GM12801 (cell line): ENCODE results near the gene AKT1.

Experiments
- TF ChIP-seq, protein P1 (sequence below): IDR thresholded peaks from one replicate; pipeline ENCODE4 v1.5.1; 2011; ENCODE audit warnings: control low read depth; ENCODE audit not compliant: insufficient read length; ENCODE audit errors: extremely low read depth

Gene AKT1

DNA sequence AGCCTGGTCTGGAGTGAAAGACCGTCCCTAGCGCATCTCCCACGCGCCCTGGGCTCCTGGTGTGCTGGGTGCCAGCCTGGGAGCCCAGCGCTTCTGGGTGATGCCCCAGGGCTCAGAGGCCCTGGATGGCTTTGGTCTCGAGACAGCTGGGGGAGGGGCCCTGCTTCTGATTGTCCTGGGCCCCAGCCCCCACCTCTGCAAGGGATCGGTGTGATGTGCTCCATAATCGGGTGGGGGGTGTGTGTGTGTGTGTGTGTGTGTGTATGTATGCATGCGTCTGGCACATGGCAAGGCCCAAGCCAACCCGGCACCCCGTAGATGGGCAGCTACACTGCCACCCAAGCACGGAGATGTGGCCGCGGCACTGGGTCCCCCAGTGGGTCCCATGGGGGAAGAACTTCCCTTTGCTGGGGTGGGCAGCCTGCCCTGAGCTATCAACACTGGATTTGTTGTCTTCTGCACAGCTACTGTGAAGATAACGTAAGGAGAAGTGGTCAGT is 8.4 kb upstream of the AKT1 start:
- TF ChIP-seq, protein P1, sequence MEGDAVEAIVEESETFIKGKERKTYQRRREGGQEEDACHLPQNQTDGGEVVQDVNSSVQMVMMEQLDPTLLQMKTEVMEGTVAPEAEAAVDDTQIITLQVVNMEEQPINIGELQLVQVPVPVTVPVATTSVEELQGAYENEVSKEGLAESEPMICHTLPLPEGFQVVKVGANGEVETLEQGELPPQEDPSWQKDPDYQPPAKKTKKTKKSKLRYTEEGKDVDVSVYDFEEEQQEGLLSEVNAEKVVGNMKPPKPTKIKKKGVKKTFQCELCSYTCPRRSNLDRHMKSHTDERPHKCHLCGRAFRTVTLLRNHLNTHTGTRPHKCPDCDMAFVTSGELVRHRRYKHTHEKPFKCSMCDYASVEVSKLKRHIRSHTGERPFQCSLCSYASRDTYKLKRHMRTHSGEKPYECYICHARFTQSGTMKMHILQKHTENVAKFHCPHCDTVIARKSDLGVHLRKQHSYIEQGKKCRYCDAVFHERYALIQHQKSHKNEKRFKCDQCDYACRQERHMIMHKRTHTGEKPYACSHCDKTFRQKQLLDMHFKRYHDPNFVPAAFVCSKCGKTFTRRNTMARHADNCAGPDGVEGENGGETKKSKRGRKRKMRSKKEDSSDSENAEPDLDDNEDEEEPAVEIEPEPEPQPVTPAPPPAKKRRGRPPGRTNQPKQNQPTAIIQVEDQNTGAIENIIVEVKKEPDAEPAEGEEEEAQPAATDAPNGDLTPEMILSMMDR = no peak

DNA sequence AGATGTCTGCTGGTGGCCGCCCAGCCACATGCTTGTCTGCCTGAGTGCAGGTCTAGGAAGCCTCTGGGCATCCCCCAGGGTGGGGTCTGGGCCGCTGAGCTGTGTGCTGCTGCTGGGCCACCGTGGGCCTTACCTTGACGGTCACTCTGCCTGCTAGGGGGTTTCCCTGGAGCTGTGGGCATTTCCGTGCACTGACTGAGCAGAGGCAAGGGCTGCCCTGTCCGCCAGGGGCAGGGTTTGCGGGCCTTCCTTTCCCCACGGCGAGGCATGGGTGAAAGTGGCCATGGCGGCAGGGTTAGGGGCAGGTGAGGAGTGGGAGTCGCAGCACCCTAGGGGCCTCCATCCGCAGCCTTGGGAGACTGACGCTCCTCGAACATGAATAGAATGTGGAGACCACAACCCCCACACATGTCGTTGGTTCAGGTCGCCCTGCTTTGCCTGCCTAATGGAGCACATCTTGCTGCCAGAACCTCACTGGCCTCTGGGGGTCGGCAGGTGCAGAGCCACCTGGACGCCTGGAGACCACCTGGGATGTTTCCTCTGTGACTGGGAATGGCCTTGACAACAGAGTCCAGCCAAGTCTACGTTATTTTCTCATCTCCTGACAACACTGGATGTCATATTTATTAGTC is 7.8 kb upstream of the AKT1 start:
- TF ChIP-seq, protein P1 = no peak

DNA sequence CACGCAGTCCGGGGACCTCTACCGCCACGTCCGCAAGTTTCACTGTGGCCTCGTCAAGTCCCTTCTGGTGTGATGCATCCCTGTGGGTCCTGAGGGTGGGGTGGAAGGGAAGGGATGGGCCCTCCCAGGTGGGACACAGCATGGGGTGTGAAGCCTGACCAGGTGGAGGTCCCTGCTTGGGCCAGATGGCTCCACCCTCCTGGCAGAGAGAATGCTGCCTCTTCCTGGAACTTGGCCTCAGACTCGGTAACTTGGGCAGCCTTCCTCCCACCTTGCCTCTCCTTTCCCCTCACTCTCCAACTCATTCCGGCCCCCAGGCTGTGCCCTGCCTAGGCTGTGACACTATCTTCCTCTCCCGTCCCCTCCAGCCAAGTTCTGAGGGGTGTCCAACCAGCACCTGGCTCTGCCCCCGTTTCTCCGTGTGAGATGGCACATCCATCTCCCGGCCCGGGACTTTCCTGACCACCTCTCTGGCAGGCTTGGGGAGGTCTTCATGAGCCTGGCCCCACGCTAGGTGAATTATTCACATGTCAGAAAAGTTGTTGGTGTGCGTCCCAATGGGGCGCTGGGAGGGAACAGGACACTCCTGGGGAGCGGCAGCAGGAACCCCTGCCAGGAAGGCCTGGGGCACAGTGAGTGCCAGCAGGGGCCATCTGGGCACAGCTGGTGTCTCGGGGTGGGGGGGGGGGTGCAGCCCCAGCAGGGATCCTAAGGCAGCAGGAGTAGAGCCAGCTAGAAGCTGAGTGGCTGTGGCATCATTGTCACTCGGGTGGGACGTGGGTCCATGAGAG is 7.0 kb upstream of the AKT1 start:
- TF ChIP-seq, protein P1 = no peak

DNA sequence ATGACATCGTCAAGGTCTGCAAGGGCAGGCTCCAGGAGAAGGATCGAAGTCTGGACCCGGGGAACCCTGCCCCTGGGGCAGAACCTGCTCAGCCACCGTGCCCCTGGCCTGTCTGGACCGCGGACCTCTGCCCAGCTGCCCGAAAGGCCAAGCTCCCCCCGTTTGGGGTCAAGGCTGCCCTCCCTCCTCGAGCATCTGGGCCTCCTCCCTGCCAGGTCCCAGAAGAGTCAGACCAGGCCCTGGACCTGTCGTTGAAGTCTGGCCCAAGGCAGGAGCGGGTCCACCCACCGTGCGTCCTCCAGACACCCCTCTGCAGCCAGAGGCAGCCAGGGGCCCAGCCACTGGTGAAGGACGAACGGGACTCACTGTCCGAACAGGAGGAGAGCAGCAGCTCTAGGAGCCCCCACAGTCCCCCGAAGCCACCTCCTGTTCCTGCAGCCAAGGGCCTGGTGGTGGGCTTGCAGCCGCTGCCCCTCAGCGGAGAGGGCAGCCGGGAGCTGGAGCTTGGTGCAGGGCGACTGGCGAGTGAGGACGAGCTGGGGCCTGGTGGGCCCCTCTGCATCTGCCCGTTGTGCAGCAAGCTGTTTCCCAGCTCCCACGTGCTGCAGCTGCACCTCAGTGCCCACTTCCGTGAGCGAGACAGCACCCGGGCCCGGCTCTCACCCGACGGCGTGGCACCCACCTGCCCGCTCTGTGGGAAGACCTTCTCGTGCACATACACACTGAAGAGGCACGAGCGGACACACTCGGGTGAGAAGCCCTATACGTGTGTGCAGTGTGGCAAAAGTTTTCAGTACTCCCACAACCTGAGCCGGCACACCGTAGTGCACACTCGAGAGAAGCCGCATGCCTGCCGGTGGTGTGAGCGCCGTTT is 6.2 kb upstream of the AKT1 start:
- TF ChIP-seq, protein P1 = no peak

DNA sequence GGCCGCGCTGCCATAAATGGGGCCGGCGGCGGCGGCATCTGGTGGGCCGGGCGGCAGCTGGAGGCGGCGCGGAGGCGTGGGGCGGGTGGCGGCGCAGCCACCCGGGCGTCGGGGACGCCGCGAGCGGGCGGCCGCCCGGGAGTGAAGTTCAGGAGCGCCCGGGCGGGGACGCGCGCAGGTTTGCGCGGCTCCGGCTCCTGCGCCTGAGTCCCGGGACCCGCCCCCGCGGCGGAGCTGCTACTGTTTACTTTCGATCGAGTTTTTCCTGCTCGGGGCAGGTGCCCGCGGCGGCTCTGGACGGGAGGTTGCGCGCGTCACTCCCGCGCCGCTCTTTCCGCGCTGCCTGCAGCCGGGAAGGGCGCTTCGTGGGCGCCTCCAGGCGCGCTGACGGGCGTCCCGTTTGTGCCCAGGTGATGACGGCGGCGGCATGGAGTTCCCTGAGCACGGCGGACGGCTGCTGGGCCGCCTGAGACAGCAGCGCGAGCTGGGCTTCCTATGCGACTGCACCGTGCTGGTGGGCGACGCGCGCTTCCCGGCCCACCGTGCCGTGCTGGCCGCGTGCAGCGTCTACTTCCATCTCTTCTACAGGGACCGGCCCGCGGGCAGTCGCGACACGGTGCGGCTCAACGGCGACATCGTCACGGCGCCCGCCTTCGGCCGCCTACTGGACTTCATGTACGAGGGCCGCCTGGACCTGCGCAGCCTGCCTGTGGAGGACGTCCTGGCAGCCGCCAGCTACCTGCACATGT is 5.4 kb upstream of the AKT1 start, which contains the start of gene ZBTB42:
Gene ZBTB42 (plus strand): TSS at position 331 of the 749 bp plus-strand sequence. CDS start 97 bp downstream, at position 428.
- TF ChIP-seq, protein P1 = no peak

DNA sequence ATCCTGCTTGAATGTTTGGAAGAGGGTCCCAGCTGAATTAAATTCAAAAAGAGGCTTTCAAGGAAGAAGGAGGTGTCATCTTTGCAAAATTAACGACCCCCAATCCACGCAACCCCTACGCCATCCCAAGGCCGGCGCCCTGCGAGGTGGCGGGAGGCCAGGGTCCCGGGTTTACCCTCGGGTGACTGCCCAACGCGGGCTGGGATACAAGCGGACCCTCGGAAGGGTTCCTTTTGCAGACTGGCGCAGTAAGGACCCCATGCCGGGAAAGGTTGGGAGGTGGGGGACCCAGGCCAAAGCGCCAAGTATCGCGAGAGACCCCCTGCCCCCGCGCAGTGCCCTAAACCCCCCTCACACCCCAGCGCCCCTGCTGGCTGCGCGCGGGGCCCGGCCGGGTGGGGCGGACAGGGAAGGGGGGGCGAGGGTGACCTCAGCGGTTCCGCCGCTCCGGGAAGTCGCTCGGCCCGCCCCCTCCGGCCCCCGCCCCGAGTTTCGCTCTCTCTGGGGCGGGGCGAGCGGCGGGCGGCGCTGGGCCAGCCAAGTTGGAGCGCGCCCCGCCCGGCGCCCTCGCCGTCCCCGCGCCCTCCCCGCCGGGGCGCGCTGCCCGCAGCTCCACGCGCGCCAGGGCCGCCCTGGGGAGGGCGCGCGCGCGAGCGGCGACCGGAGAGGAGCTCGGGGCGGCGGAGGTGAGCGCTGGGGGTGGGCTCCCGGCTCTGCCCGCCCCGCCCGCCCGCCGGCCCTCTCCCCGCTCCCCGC is 4.6 kb upstream of the AKT1 start:
- TF ChIP-seq, protein P1 = no peak
